D721Med (cell line): ENCODE measurements around the gene SORCS2.

Experiments used
- DNase-seq: peaks from one replicate; pipeline ENCODE4 v3.0.0; 2011; ENCODE audit warnings: low spot score; ENCODE audit not compliant: insufficient read length
- FAIRE-seq: peaks from 2 replicates; lab custom pipeline; 2011; peaks lifted over from hg19 to GRCh38; lab: Jason Lieb, UNC
- TF ChIP-seq, protein P1 (sequence below): IDR thresholded peaks from 2 replicates; pipeline ENCODE4 v1.5.1; 2012; ENCODE audit warnings: mild to moderate bottlenecking, control low read depth; ENCODE audit not compliant: insufficient read depth; ENCODE audit errors: missing control alignments

Gene SORCS2

DNA sequence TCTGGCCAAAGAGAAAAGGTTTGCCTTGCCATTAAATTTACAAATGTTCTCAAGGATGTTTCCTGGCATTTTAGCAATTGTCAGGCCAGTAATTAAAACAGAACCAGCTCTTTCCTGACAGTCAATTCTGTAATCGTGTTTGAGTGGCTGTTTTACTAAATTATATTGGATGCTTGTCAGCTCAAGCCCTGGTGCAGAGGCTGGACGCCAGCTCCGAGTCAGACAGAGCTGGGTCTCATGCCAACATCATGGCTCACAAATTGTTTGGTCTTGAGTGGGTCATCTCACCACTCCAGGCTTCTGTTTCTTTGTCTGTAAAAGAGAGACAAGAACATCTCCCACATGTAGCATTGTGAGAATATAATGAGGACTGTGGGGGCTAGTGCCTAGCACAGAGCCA lies 432.7 kb downstream of the SORCS2 start:
- TF ChIP-seq, protein P1, sequence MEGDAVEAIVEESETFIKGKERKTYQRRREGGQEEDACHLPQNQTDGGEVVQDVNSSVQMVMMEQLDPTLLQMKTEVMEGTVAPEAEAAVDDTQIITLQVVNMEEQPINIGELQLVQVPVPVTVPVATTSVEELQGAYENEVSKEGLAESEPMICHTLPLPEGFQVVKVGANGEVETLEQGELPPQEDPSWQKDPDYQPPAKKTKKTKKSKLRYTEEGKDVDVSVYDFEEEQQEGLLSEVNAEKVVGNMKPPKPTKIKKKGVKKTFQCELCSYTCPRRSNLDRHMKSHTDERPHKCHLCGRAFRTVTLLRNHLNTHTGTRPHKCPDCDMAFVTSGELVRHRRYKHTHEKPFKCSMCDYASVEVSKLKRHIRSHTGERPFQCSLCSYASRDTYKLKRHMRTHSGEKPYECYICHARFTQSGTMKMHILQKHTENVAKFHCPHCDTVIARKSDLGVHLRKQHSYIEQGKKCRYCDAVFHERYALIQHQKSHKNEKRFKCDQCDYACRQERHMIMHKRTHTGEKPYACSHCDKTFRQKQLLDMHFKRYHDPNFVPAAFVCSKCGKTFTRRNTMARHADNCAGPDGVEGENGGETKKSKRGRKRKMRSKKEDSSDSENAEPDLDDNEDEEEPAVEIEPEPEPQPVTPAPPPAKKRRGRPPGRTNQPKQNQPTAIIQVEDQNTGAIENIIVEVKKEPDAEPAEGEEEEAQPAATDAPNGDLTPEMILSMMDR, result no peak
- no peak for DNase-seq
- no peak for FAIRE-seq

DNA sequence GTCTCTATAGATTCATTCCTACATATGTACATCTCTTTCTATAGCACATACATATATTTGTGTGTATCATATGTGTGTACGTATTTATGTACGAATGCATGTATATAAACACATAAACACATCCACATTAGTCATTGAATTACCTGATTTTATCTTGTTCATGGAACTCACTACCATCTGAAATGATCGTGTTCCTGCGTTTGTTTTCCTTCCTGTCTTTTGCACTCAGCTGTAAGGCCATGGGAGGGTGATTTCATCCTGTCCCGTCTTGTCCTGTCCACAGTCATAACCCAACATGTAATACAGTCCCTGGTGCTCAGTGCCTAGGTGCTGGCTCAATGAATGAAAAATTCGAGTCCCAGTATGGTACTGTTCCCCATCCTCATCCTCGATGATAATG lies 434.2 kb downstream of the SORCS2 start:
- no peak for FAIRE-seq
- no peak for DNase-seq

DNA sequence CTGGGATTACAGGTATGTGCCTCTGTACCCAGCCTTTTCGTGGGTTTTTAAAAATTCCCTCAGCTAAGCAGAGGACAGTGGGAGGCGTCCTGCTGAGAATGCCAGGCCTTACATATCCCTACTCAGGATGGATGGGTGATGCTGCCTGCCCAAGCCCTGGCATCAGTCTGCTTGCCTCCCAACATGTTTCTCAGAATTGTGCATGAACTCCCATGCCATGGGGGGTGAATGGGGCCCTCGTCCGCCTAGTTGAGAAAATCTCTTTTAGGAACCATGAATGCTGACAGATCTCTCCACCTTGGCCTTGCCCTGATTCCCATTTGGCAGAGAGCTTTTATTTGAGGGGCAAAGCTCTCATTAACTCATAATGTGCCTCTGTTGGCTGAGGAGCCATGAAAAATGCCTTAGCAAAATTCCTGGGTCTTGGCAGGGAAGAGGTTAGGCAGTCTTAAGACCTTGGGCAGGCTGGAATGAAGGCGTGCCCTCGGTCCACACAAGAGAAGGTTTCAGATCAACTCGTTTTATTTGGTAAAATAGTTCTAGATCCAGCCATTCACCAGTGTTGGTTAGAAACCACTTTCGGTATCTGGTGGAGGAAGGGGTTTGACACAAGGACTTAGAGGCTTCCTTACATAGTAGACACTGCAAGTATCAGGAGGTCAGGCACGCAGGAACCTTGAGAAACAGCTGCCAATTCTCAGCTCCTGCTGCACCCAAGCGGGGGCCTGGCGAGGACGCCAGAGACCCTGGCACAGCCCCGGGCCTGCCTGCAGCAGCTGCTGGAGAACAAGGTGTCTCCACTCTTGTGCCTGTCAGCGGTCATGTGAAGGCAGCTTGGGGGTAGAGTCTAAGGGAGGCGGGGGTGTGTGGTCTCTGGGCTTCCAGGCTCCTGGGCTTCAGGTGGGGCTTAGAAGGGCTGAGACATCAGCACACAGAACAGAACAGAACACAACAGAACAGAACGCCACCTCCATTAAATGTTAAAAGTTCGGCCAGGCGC lies 435.2 kb downstream of the SORCS2 start:
- DNase-seq (no peak), FAIRE-seq (no peak)
- TF ChIP-seq, protein P1, result no peak

More for the DNA sequence above, 434.2 kb downstream of the SORCS2 start:
- TF ChIP-seq, protein P1, result no peak

DNA sequence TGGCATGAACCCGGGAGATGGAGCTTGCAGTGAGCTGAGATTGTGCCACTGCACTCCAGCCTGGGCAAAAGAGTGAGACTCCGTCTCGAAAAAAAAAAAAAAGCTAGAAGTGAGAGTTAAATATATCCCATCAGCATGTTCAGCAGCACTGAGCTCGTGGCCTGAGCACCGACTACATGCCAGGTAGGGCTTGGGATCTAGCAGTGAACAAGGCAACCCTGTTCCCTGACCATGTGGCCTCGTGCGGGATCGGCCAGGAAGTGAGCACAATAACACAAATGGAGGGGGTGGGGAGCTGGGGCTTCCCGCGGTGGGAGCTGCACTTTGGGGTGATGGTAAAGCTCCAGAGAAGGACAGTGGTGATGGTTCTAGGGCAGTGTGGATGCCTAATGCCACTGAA lies 436.1 kb downstream of the SORCS2 start:
- TF ChIP-seq, protein P1, result no peak
- FAIRE-seq, result no peak
- no peak for DNase-seq

DNA sequence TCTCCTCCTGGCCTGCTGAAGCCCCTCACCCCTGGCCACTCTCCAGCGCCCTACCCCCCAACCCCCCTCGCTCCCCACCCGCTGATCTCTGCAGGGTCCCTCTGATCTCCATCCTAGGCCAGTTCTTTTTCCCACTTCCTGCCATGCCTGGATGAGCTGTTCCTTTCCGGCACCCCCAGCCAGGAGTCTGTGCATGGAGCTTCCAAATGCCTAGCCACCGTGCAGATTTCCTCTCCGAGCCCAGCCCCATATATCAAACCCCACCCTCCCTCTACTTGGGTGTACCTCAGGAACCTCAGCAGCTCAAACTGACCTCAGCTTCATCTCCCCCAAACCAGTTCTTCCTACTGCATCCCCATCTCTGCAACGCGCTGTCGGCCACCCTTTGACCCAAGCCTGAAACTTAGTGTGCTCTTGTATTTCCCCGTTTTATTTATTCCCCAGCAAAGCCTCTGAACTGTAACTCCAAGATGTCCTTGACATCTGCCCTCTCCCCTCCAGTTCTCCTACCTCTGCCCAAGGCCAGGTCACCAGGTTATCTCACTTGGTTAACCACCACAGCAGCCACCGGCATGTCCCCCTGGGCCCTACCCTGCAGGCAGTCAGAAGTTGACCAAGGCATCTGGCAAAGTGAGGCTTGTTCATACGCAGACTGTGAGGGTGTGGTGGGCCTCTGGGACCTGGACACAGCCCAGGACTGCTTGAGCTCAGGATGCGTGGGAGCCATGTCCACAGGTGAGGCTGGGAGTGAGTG lies 437.3 kb downstream of the SORCS2 start:
- no peak for FAIRE-seq
- TF ChIP-seq, protein P1, result no peak
- DNase-seq, result no peak

DNA sequence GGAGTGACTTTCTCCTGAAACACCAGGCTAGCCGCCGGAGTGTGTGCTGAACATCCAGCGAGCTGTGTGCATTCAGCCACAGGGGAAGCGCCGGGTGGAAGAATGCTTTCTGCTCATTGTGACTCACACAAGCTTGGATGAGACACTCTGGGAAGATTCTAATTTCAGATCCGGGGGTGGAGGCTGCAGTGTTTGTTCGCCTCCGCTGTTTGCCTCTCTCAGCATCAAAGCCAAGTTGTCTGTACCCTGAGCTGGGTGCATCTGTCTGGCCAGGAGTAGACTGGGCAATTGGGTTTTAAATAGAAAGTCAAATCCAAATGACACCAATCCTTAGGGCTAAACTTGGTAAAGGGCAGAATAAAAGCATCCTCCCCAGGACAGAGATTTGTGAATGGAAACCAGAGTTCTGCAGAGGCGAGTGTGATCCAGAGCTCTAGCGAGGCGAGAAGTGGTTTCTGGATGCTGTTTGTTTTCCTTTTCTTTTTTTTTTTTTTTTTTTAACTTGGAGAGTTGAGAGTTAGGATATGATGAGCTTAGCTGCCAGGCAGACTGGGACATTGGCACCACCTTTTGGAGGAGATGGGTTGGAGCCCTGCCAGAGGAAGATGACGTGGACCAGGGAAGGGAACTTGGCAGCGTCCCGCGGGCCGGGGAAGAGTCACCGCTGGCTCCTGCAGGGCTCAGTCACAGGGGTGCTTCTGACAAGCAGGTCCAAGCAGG lies 438.4 kb downstream of the SORCS2 start:
- FAIRE-seq, result no peak
- DNase-seq, result no peak
- TF ChIP-seq, protein P1, result no peak
